K562 (cell line): Measurements from ENCODE around the gene MAD1L1. TPM values are rescaled to one million over a fixed set of nuclear protein-coding genes. Genes with fewer than 3 reads are reported as not detected.

ENCODE experiments used
- ATAC-seq: fragments of 200-7000 bp; cut with Tn5 transposase; 3 replicates; pipeline ENCODE4 v1.9.1; 2020; ENCODE audit warnings: moderate library complexity
- BruUV-seq: library from RNA; stranded (reverse); fragments of 400-500 nt; replicated peaks from 2 replicates; lab custom pipeline; 2021; lab: Mats Ljungman, UMichigan
- CTCF ChIA-PET: fragments of 300-600 bp; formaldehyde crosslinking; extraction: SDS; loops from one replicate; lab custom pipeline; 2021; ENCODE audit warnings: low intra/inter-chr PET ratio; lab: Yijun Ruan, JAX
- POLR2A ChIA-PET: fragments of 300-600, 350-650 bp; sonication (Branson Sonifier 250); formaldehyde crosslinking; extraction: SDS; loops from one replicate; lab custom pipeline; 2021; ENCODE audit warnings: antibody characterized with exemption, inconsistent platforms; lab: Yijun Ruan, JAX
- DNase-seq, 4 experiments: peaks; one replicate each; pipeline versions ENCODE4 v3.0.0 to v3.0.0-alpha.2; 2011 to 2018; ENCODE audit warnings: low spot score in 3 of 4, mixed read lengths in 3 of 4; ENCODE audit errors: extremely low read depth in 1 of 4
- FAIRE-seq: peaks from 2 replicates; lab custom pipeline; 2011; peaks lifted over from hg19 to GRCh38; lab: Jason Lieb, UNC
- H2AFZ ChIP-seq: 2 replicates; pipeline ENCODE4 v1.6.0; 2011; ENCODE audit warnings: low read depth, low read length, control low read depth, inconsistent platforms
- H3K27ac ChIP-seq: fragments of 200-600 bp; 3 replicates; pipeline ENCODE4 v1.8.0; 2011; ENCODE audit warnings: low read depth, mild to moderate bottlenecking, control low read depth, inconsistent platforms, low read length, moderate library complexity, mixed read lengths; ENCODE audit errors: extremely low read depth
- H3K27me3 ChIP-seq, 2 experiments: fragments of 300-600 bp in 1 of 2; 2 replicates in 1 of 2; 3 replicates in 1 of 2; pipeline versions ENCODE4 v1.6.0 to v1.8.0; 2011; ENCODE audit warnings: inconsistent platforms in 2 of 2, low read length in 2 of 2, mild to moderate bottlenecking in 1 of 2, mixed read lengths in 1 of 2, moderate library complexity in 1 of 2; ENCODE audit not compliant: control insufficient read depth in 2 of 2, insufficient read depth in 2 of 2
- H3K36me3 ChIP-seq: fragments of 300-600 bp; 3 replicates; pipeline ENCODE4 v1.8.0; 2011; ENCODE audit warnings: mild to moderate bottlenecking, low read length, inconsistent platforms; ENCODE audit not compliant: control insufficient read depth, insufficient read depth
- H3K4me1 ChIP-seq, 2 experiments: fragments of 200-600 bp in 1 of 2; replicated peaks in 1 of 2; 2 replicates in 1 of 2; 3 replicates in 1 of 2; pipeline versions ENCODE4 v1.5.1 to v1.8.0; 2011; ENCODE audit warnings: inconsistent platforms in 2 of 2, low read length in 2 of 2, mild to moderate bottlenecking in 1 of 2, mixed read lengths in 1 of 2, moderate library complexity in 1 of 2; ENCODE audit not compliant: control insufficient read depth in 2 of 2, insufficient read depth in 2 of 2
- H3K4me2 ChIP-seq: 2 replicates; pipeline ENCODE4 v1.6.1; 2011; ENCODE audit warnings: low read length, control low read depth, inconsistent platforms, mixed read lengths; ENCODE audit not compliant: insufficient read depth
- H3K4me3 ChIP-seq: fragments of 200-600 bp; sonication (generic), shearing (Covaris generic); 2 replicates; pipeline ENCODE4 v1.5.1; 2016; ENCODE audit warnings: control low read depth, inconsistent platforms
- H3K79me2 ChIP-seq: fragments of 200-600 bp; 3 replicates; pipeline ENCODE4 v1.8.0; 2011; ENCODE audit warnings: low read length, inconsistent platforms; ENCODE audit not compliant: control insufficient read depth, insufficient read depth
- H3K9ac ChIP-seq, 2 experiments: 2 replicates each; pipeline versions ENCODE4 v1.6.0 to v1.6.1; 2011; ENCODE audit warnings: low read depth in 2 of 2, low read length in 2 of 2, control low read depth in 1 of 2, inconsistent platforms in 1 of 2, mild to moderate bottlenecking in 1 of 2, mixed read lengths in 1 of 2; ENCODE audit not compliant: insufficient read depth in 1 of 2
- H3K9me1 ChIP-seq: one replicate; pipeline ENCODE4 v1.6.0; 2011; ENCODE audit warnings: inconsistent platforms, mild to moderate bottlenecking, low read length, moderate library complexity; ENCODE audit not compliant: control insufficient read depth, insufficient read depth
- H3K9me3 ChIP-seq: replicated peaks from 2 replicates; pipeline ENCODE4 v1.5.1; 2011; ENCODE audit warnings: low read depth, low read length, inconsistent platforms; ENCODE audit not compliant: control insufficient read depth, insufficient read depth
- H4K20me1 ChIP-seq: replicated peaks from 2 replicates; pipeline ENCODE4 v1.6.1; 2011; ENCODE audit warnings: low read length, inconsistent platforms, mixed read lengths; ENCODE audit not compliant: control insufficient read depth, insufficient read depth
- GATAD2A ChIP-seq: fragments of 450-650 bp; IDR thresholded peaks from 2 replicates; pipeline ENCODE4 v1.6.1; 2017
- ZNF121 ChIP-seq: sonication (generic); formaldehyde crosslinking; conservative IDR thresholded peaks from 2 replicates; pipeline ENCODE4 v1.8.0; 2022; ENCODE audit warnings: missing genetic modification reagents
- WGBS: fragments of 100-300 bp; shearing (Covaris generic); methylation state at CpG from one replicate; pipeline ENCODE4 v1.1.6; 2016; ENCODE audit warnings: low coverage, mixed read lengths; ENCODE audit not compliant: insufficient coverage; ENCODE audit errors: missing lambda C conversion rate; 5-methylcytosine and 5-hydroxymethylcytosine counted together
- in situ Hi-C: fragments of 300-500 bp; cut with MboI; formaldehyde crosslinking; loops from 4 replicates; pipeline ENCODE4 v1.15.0; 2018; ENCODE audit warnings: inconsistent platforms, mixed read lengths
- intact Hi-C: fragments of 100-400 bp; cut with micrococcal nuclease; formaldehyde crosslinking; loops from 2 replicates; pipeline ENCODE4 v1.14.2; 2022
- polyA plus RNA-seq, 8 experiments: library from polyadenylated mRNA; depleted of rRNA in 4 of 8; stranded (reverse) in 5 of 8; unstranded in 3 of 8; fragments of >200 nt; fragmentation: Nextera tagmentation in 2 of 8; fragmentation: Illumina TruSeq in 1 of 8; extraction: Ambion mirVana in 2 of 8; extraction: Trizol in 1 of 8; gene quantifications; 2 replicates each; pipeline versions ENCODE4 v1.2.1 to v1.2.3, GENCODE V29; 2011 to 2014; ENCODE audit warnings: inconsistent platforms in 1 of 8, missing spikeins in 1 of 8
- total RNA-seq, 7 experiments: library from RNA; depleted of rRNA in 6 of 7; stranded (reverse); fragments of >200 nt in 6 of 7; fragmentation: Illumina TruSeq in 2 of 7; extraction: Trizol in 2 of 7; gene quantifications; 2 replicates each; pipeline versions ENCODE4 v1.2.1 to v1.2.3, GENCODE V29; 2011 to 2021; ENCODE audit warnings: low replicate concordance in 1 of 7
- TF ChIP-seq, protein P1 (sequence below): sonication (generic); formaldehyde crosslinking; IDR thresholded peaks from 2 replicates; pipeline ENCODE4 v1.8.1; 2023; ENCODE audit warnings: mild to moderate bottlenecking, missing genetic modification reagents
- TF ChIP-seq, protein P2 (sequence below): fragments of 250-450 bp; sonication (Bioruptor Pico); IDR thresholded peaks from 2 replicates; pipeline ENCODE4 v1.4.0; 2020; ENCODE audit warnings: borderline replicate concordance
- TF ChIP-seq, protein P3 (sequence below): sonication (generic); formaldehyde crosslinking; IDR thresholded peaks from 2 replicates; pipeline ENCODE4 v1.8.0; 2022; ENCODE audit warnings: mild to moderate bottlenecking, low read depth, missing genetic modification reagents

Gene MAD1L1
- total and polyA plus RNA-seq, 9 of the 15 experiments (the other 6 are each of a cell fraction or from before 2014, with no cell fraction given): 1.7 to 89.7 (median 18.0) TPM

GRCh38 chr7:2033586-2034135 is 199.1 kb downstream of the MAD1L1 start:
- no TSS peak for BruUV-seq
- no peaks in the 10 kb centered on the region for H3K27me3 ChIP-seq
- no peaks in the 10 kb centered on the region; the same call in 2 of the 3 replicates for H3K36me3 ChIP-seq
- CTCF ChIA-PET: no interaction called here
- no peak overlapping the region for H3K4me2 ChIP-seq
- peaks cover 23 to 61% of the 10 kb centered on the region in 2 experiments for H3K4me1 ChIP-seq
- intact Hi-C loops (no loop called here), in situ Hi-C loops (no loop called here)
- 88% methylated on average over 12 of the region's 13 CpGs for WGBS
- no peak overlapping the region for H2AFZ ChIP-seq
- H3K9ac ChIP-seq: no peak overlapping the region
- H3K4me3 ChIP-seq: no peak overlapping the region
- TF ChIP-seq, protein P1, sequence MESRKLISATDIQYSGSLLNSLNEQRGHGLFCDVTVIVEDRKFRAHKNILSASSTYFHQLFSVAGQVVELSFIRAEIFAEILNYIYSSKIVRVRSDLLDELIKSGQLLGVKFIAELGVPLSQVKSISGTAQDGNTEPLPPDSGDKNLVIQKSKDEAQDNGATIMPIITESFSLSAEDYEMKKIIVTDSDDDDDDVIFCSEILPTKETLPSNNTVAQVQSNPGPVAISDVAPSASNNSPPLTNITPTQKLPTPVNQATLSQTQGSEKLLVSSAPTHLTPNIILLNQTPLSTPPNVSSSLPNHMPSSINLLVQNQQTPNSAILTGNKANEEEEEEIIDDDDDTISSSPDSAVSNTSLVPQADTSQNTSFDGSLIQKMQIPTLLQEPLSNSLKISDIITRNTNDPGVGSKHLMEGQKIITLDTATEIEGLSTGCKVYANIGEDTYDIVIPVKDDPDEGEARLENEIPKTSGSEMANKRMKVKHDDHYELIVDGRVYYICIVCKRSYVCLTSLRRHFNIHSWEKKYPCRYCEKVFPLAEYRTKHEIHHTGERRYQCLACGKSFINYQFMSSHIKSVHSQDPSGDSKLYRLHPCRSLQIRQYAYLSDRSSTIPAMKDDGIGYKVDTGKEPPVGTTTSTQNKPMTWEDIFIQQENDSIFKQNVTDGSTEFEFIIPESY (CRISPR knock-in tag): 0 out of 2 replicates have a peak, but pooled peaks have one; percentile 30
- TF ChIP-seq, protein P2, sequence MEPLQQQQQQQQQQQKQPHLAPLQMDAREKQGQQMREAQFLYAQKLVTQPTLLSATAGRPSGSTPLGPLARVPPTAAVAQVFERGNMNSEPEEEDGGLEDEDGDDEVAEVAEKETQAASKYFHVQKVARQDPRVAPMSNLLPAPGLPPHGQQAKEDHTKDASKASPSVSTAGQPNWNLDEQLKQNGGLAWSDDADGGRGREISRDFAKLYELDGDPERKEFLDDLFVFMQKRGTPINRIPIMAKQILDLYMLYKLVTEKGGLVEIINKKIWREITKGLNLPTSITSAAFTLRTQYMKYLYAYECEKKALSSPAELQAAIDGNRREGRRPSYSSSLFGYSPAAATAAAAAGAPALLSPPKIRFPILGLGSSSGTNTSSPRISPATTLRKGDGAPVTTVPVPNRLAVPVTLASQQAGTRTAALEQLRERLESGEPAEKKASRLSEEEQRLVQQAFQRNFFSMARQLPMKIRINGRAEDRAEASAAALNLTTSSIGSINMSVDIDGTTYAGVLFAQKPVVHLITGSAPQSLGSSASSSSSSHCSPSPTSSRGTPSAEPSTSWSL (CRISPR knock-in tag): no peak
- TF ChIP-seq ZNF121 (CRISPR knock-in tag) (peak; percentile 89), GATAD2A (no peak)
- TF ChIP-seq, protein P3, sequence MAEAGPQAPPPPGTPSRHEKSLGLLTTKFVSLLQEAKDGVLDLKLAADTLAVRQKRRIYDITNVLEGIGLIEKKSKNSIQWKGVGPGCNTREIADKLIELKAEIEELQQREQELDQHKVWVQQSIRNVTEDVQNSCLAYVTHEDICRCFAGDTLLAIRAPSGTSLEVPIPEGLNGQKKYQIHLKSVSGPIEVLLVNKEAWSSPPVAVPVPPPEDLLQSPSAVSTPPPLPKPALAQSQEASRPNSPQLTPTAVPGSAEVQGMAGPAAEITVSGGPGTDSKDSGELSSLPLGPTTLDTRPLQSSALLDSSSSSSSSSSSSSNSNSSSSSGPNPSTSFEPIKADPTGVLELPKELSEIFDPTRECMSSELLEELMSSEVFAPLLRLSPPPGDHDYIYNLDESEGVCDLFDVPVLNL (CRISPR knock-in tag): no peak
- POLR2A ChIA-PET: interaction anchor here (0.6 kb wide), 1 partner anchor 48 kb away, joined by 3 read pairs; no protein-coding TSS in a partner anchor
- no peak for ATAC-seq
- H3K79me2 ChIP-seq: no peaks in the 10 kb centered on the region; the same call in 1 of the 3 replicates
- DNase-seq: no peak
- H3K27ac ChIP-seq: no peak overlapping the region
- H3K9me1 ChIP-seq: no peaks in the 10 kb centered on the region
- FAIRE-seq: no peak
- H3K9me3 ChIP-seq: peaks cover 2% of the 10 kb centered on the region; the same call in 1 of the 2 replicates
- H4K20me1 ChIP-seq: no peaks in the 10 kb centered on the region
